GM23248 (cell line): ENCODE results near the gene GCNA.

Source experiments
- EZH2 ChIP-seq: fragments of 200-600 bp; sonication (generic); IDR thresholded peaks from 2 replicates; pipeline ENCODE4 v1.6.1; 2018; ENCODE audit warnings: antibody characterized with exemption, mild to moderate bottlenecking; ENCODE audit not compliant: insufficient read depth, poor library complexity, severe bottlenecking
- EZH2phosphoT487 ChIP-seq: fragments of 200-600 bp; sonication (generic); IDR thresholded peaks from 2 replicates; pipeline ENCODE4 v1.6.1; 2018; ENCODE audit warnings: antibody characterized with exemption, moderate library complexity, mild to moderate bottlenecking, low read depth; ENCODE audit not compliant: insufficient read depth

DNA sequence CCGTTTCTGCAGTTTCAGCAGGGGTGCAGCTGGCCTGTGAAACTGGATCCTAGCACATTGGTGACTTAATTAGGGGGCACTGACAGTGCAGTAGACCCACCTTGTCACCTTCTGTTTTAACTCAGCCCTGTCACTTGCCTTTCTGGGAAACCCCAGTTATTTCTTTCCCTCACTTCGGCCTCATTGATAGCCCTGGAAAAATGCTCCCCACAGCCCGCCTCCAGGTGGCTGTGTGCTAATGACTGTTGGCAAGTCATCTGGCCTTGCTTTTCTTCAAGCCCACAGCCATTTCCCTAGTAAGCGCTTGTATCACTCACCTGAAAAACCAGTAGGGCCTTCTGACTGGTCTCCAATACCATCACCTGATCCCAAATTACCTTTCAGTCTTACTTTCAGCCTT lies 36.8 kb downstream of the GCNA start:
- TF ChIP-seq EZH2 = no peak
- TF ChIP-seq EZH2phosphoT487 = no peak
